AG04449 (cell line): ENCODE data around the gene RAD18.

ENCODE experiments used
- CTCF ChIA-PET: fragments of 350-600 bp; formaldehyde crosslinking; extraction: SDS; loops from one replicate; lab custom pipeline; 2021; ENCODE audit warnings: antibody characterized with exemption; lab: Yijun Ruan, JAX
- POLR2A ChIA-PET: fragments of 400-600, 350-600 bp; formaldehyde crosslinking; extraction: SDS; loops from one replicate; lab custom pipeline; 2020; ENCODE audit warnings: antibody characterized with exemption, inconsistent platforms; lab: Yijun Ruan, JAX
- DNase-seq: peaks from one replicate; pipeline ENCODE4 v3.0.0-alpha.2; 2010; ENCODE audit warnings: low read depth, low spot score
- H3K4me3 ChIP-seq: 2 replicates; pipeline ENCODE4 v1.5.1; 2011; ENCODE audit warnings: low read depth, mild to moderate bottlenecking, control low read depth, low read length
- TF ChIP-seq, protein P1 (sequence below): IDR thresholded peaks from one replicate; pipeline ENCODE4 v1.5.1; 2011; ENCODE audit warnings: mild to moderate bottlenecking, moderate library complexity, low read length, control low read depth, inconsistent platforms; ENCODE audit not compliant: insufficient read depth; ENCODE audit errors: missing control alignments

Gene RAD18

DNA sequence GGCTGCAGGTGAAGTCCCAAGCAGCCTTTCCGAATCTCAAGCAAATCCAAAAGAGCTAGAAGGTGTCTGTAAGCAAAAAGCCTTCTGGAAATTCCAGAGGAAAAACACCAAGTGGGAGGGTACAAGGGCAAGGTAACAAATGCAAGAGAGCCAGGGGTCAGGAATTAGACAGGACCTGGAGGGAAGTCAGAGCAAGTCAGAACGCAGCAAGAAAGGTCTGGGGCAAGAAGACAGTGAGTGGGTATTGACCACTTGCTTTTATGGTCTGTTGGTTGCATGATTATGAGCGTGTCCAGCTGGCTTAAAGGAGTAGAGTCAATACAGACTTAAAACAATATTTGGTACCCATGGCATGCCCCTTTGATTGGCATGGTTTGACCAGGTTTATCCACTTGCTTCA, 127.2 kb downstream of the RAD18 start:
- no peak overlapping the region for H3K4me3 ChIP-seq
- POLR2A ChIA-PET = no interaction called here
- TF ChIP-seq, protein P1, sequence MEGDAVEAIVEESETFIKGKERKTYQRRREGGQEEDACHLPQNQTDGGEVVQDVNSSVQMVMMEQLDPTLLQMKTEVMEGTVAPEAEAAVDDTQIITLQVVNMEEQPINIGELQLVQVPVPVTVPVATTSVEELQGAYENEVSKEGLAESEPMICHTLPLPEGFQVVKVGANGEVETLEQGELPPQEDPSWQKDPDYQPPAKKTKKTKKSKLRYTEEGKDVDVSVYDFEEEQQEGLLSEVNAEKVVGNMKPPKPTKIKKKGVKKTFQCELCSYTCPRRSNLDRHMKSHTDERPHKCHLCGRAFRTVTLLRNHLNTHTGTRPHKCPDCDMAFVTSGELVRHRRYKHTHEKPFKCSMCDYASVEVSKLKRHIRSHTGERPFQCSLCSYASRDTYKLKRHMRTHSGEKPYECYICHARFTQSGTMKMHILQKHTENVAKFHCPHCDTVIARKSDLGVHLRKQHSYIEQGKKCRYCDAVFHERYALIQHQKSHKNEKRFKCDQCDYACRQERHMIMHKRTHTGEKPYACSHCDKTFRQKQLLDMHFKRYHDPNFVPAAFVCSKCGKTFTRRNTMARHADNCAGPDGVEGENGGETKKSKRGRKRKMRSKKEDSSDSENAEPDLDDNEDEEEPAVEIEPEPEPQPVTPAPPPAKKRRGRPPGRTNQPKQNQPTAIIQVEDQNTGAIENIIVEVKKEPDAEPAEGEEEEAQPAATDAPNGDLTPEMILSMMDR = no peak
- DNase-seq = no peak
- CTCF ChIA-PET = interaction anchor here (1.2 to 2.0 kb wide), 2 partner anchors 26 to 67 kb away, joined by 3 to 8 read pairs; partner anchors contain the start of gene OXTR

- TF ChIP-seq, protein P1 = no peak
- CTCF ChIA-PET = no interaction called here
- no peak for DNase-seq
- POLR2A ChIA-PET = no interaction called here
- H3K4me3 ChIP-seq = no peak overlapping the region
Observed at GRCh38 chr3:8835385-8835784, 127.9 kb downstream of the RAD18 start.

GRCh38 chr3:8834974-8835373, 128.3 kb downstream of the RAD18 start:
- TF ChIP-seq, protein P1 = no peak
- DNase-seq = no peak
- no peak overlapping the region for H3K4me3 ChIP-seq
- CTCF ChIA-PET = no interaction called here
- POLR2A ChIA-PET = no interaction called here

DNA sequence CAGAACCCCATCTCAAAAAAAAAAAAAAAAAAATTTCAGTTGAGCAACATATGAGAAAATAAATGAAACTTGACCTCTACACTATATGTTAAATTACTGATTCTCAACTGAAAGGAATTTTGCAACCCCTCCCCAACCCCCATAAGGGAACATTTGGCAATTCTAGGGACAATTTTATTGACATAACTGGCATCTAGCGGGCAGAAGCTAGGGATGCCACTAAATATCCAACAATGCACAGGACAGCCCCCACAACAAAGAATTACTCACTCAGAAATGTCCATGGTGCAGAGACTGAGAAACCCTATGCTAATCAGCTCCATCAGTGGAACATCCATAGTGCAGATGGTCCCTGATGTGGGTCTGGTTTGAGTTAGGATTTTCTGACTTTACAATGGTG, 135.6 kb downstream of the RAD18 start:
- CTCF ChIA-PET = interaction anchor here (1.1 kb wide), 1 partner anchor 58 kb away, joined by 3 read pairs; the partner anchor contains the start of gene OXTR
- POLR2A ChIA-PET = no interaction called here
- no peak for DNase-seq
- H3K4me3 ChIP-seq = no peak overlapping the region
- TF ChIP-seq, protein P1 = no peak
